ENCODE results near the gene WDR73.
"Not testable (repeated sequence)": the region's sequence is repeated elsewhere in the genome, so short reads cannot be mapped to it uniquely, and the experiment has no call there.

WDR73 gene

GRCh38 chr15:84653910-84654688 lies at the start of gene WDR73:
WDR73 (minus strand) TSS chr15:84654283; CDS start chr15:84654274, 9 bp downstream.
- peak; percentile 95 to 98 for DNase-seq

- DNase-seq, result no peak
These were observed 49.7 kb upstream of the WDR73 start for GRCh38 chr15:84703808-84704207.

GRCh38 chr15:84702961-84703482 lies 48.9 kb upstream of the WDR73 start:
- no peak for DNase-seq

GRCh38 chr15:84699538-84700191 lies 45.6 kb upstream of the WDR73 start:
- DNase-seq, result peak; percentile 7 to 22

GRCh38 chr15:84697236-84697990 lies 43.3 kb upstream of the WDR73 start:
- DNase-seq, result no peak

GRCh38 chr15:84696757-84697156 lies 42.7 kb upstream of the WDR73 start:
- no peak for DNase-seq

- no peak for DNase-seq
These were observed 36.3 kb upstream of the WDR73 start for GRCh38 chr15:84690342-84690741.

- no peak for DNase-seq
These were observed 35.8 kb upstream of the WDR73 start for GRCh38 chr15:84689858-84690257.

GRCh38 chr15:84686446-84686845 lies 32.4 kb upstream of the WDR73 start:
- DNase-seq, result not testable (repeated sequence)

- DNase-seq, result no peak
These were observed 31.2 kb upstream of the WDR73 start for GRCh38 chr15:84685304-84685703.

- DNase-seq, result no peak
These were observed 30.0 kb upstream of the WDR73 start for GRCh38 chr15:84684092-84684491.

GRCh38 chr15:84681831-84682230 lies 27.7 kb upstream of the WDR73 start:
- DNase-seq, result peak; percentile 38 to 40

GRCh38 chr15:84671211-84671610 lies 17.1 kb upstream of the WDR73 start:
- DNase-seq, result no peak

- peak; percentile 35 to 47 for DNase-seq
These were observed 15.6 kb upstream of the WDR73 start for GRCh38 chr15:84669726-84670125.

- DNase-seq, result no peak
These were observed 14.3 kb upstream of the WDR73 start for GRCh38 chr15:84668221-84668982.

- DNase-seq, result no peak
These were observed 12.3 kb upstream of the WDR73 start for GRCh38 chr15:84666373-84666772.

GRCh38 chr15:84661001-84661400 lies 6.9 kb upstream of the WDR73 start:
- DNase-seq, result no peak

GRCh38 chr15:84659904-84660781 lies 6.1 kb upstream of the WDR73 start:
- no peak for DNase-seq

- DNase-seq, result no peak
These were observed 4.8 kb upstream of the WDR73 start for GRCh38 chr15:84658788-84659411.

GRCh38 chr15:84658080-84658787 lies 4.2 kb upstream of the WDR73 start, which contains the start of gene NMB:
NMB (minus strand) TSS chr15:84658199; CDS start chr15:84658152, 47 bp downstream.
- DNase-seq, result peak; percentile 77 to 84
